ENCODE measurements around the gene EEF1A1. TPM values are rescaled to one million over a fixed set of nuclear protein-coding genes. Genes with fewer than 3 reads are reported as not detected.

Gene EEF1A1
- total and polyA plus RNA-seq, 2 of the 8 experiments (the other 6 are each of a cell fraction or from before 2014, with no cell fraction given) = 13,823 to 13,927 TPM

DNA sequence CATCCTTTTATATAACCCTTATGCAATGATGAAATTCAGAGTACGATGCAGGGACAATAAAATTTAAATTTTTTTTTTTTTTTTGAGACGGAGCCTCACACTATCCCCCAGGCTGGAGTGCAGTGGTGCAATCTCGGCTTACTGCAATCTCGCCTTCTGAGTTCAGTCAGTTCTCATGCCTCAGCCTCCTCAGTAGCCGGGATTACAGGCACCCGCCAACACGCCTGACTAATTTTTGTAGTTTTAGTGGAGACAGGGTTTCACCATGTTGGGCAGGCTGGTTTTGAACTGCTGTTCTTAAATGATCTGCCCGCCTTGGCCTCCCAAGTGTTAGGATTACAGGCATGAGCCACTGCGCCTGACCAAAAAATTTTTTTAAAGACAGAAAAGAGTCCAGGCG, 44.1 kb downstream of the EEF1A1 start (continued):
- TF ChIP-seq RAD21 (IDR thresholded peaks at IDR 0.05 in 1 of 2, conservative IDR thresholded peaks at IDR 0.05 in 1 of 2; ENCODE audit: low read depth in 2 of 2, low read length in 2 of 2) (no peak), EZH2 (IDR thresholded peaks at IDR 0.05; ENCODE audit: low read depth, low read length, severe bottlenecking) (no peak), RFX5 (IDR thresholded peaks at IDR 0.05; ENCODE audit: borderline replicate concordance, low read depth, low read length) (no peak)
